A204.1 (cell line): ENCODE results near the gene AMY2B.
"Not testable (repeated sequence)": the region's sequence is repeated elsewhere in the genome, so short reads cannot be mapped to it uniquely, and the experiment has no call there.

Experiments
- FAIRE-seq: peaks from 2 replicates; lab custom pipeline; 2012; peaks lifted over from hg19 to GRCh38; lab: Jason Lieb, UNC

Gene AMY2B

DNA sequence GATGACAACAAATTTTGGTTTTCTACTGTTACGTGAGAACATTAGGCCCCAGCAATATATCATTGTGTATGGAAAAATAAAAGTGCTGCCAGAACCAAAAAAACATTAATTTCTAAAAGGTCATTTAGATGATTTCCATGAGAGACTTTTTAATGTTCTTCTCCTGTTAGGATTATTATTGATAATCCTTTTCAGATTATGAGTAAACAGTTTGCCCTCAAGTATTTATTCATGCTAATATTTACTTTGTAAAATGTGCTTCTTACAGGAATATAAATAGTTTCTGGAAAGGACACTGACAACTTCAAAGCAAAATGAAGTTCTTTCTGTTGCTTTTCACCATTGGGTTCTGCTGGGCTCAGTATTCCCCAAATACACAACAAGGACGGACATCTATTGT, at the start of gene AMY2B:
TSS of gene AMY2B (plus strand) at position 301 of the 400 bp plus-strand sequence. CDS start at position 315, 14 bp downstream.
- FAIRE-seq: not testable (repeated sequence)

DNA sequence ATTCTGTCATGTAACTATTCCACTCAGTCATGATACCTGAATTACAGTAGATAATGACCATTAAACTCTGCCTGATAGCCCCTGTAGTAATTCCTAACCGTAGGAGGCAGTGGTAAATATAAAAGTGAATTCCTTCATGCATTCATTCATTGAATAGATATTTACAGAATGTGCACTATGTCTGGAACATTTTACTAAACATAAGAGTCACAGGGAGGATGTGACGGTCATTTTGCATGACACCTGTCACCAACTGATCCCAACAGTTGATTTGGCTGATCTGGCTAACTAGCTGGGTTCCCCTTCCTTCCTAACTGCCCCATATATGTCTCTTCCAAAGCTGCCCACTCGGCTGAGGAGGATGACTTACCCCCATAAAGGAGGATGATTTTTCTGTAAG, 48.0 kb upstream of the AMY2B start:
- no peak for FAIRE-seq

DNA sequence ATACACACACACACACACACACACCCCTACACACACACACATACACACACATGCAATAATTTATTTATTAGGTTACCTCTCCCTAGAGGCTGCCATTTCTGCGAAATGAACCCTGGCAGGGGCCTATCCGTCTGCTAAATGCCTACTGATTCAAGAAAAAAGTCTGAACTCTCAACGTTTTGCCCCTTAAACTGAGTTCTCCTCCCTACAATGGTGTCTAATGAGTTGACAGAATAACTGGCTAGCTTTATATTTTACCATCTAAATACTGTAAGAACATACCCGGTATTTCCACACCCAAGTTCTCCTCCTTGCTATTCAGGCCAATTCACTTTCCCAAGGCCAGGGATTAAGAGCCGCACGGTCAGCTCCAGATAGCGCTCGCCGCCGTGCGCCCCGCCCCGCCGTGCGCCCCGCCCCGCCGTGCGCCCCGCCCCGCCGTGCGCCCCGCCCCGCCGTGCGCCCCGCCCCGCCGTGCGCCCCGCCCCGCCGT, 46.2 kb upstream of the AMY2B start:
- FAIRE-seq: no peak

DNA sequence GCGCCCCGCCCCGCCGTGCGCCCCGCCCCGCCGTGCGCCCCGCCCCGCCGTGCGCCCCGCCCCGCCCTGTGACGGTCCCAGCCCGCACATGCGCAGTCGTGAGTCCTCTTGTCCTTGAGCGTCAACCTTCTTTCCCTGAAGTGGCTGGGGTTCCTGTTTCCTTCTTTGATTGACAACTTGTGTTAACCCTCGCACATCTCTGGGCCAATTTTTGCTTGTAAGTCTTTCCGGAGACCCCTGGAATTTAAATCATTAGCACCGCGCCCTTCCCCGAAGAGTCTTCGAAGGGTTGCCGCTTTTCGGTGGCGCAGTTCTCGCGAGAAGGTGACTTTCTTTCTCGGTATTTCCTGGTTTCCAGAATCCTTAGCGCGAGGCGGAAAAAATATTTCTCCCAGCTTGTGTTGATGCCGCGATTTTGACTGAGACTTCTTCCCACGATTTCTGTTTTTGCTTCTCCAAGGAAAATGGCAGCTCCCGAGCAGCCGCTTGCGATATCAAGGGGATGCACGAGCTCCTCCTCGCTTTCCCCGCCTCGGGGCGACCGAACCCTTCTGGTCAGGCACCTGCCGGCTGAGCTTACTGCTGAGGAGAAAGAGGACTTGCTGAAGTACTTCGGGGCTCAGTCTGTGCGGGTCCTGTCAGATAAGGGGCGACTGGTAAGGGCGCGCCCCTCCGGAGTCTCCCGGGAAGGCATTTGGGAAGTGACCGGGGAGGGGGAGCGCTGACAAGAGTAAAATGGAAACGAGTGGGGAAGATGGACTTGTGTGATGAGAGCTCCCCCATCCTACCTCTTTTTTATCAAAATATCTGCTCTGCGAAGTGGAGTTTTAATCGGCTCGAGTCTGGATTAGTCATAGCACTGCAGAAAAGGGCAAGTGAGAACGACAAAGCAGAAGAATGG, 45.5 kb upstream of the AMY2B start, which contains the start of gene RNPC3:
TSS of gene RNPC3 (plus strand) at position 93 of the 901 bp plus-strand sequence. CDS start at position 465, 372 bp downstream.
- FAIRE-seq: peak; percentile 78

DNA sequence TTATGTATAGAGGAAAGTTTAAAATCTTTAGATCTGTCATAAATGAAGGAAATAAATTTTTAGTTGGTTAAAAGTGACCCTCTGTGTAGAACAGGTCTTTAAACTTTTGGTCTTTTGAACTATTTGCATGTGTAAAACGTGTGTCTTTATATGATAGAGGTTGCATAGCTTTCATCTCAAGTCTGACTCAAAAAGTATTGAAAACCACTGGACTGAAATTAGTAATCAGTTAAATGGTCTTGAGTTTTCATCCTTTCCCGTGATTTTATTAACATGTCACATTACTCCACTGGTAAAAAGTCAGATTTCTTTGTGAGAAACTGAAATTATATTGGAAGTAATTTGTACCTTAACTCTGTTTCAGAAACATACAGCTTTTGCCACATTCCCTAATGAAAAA, 44.1 kb upstream of the AMY2B start:
- FAIRE-seq: no peak

DNA sequence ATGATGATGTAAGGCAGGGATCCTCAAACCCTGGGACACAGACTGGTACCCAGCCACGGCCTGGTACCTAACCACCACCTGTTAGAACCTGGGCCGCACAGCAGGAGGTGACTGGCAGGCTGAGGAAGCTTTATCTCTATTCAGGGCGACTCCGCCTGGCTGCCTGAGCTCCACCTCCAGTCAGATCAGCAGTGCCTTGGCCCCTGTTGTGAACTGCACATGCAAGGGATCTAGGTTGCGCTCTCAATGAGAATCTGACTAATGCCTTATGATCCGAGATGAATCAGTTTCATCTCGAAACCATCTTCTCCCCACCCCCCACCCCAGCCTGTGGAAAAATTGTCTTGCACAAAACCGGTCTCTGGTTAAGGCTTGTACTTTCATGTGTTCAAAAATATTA, 41.6 kb upstream of the AMY2B start:
- no peak for FAIRE-seq

DNA sequence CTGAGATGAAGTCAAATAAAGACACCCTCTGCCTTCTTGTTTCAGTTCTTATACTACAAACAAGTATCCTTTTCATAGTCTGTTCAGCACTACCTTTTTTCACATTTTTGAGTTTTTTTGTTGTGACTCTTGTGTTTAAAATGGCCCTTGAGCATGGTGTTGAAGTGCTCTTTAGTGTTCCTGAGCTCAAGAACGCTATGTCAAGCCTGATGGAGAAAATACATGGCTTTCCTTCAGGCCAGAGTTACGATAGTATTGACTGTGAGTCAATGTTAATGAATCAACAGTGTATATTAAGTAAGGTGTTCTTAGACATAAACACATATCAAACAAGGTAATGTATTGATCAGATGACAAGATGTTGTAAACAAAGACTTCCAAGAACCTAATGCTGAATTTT, 33.2 kb upstream of the AMY2B start:
- no peak for FAIRE-seq

DNA sequence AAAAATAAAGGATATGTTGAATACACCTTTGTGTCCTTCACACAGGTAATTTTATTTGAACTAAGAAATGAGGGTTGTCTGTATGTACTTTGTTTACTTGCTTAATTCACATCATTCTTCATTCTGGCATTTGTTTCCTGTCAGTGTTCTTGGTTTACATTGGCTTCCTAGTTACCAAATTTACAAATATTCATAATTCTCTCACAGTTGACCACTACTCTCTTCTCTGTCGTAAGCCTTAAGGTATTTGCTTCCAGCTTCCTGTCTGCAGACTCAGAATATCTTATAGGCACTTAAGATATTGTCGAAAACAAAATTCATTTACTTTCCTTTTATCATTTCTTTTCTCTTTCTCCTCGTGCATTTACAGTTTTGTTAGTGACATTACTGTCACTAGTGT, 30.0 kb upstream of the AMY2B start:
- FAIRE-seq: no peak

DNA sequence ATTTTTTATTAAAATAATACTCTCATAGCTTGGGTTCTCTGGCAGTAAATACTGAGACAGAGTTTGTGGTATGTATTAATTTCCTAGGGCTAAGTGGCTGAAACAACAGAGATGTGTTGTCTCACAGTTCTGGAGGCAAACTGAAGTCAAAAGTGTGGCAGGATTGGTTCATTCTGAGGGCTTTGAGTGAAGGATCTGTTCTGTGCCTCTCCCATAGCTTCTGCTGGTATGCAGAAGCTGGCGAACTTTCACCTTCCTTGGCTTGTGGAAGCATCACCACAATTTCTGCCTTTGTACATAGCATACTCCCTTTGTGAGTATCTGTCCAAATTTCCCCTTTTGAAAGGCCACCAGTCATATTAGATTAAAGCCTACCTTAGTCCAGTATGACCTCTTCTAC, 24.9 kb upstream of the AMY2B start:
- FAIRE-seq: no peak

DNA sequence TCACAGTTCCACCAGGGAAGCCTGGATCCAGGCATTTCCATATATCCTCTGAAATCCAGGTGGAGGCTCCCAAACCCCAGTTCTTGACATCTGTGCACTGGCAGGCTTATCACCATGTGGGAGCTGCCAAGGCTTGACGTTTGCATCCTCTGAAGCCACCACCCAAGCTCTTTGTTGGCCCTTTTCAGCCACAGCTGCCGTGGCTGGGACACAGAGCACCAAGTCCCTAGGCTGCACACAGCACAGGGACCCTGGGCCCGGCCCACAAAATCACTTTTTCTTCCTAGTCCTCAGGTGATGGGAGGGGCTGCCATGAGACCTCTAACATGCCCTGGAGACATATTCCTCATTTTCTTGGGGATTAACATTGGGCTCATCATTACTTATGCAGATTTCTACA, 23.5 kb upstream of the AMY2B start:
- no peak for FAIRE-seq

DNA sequence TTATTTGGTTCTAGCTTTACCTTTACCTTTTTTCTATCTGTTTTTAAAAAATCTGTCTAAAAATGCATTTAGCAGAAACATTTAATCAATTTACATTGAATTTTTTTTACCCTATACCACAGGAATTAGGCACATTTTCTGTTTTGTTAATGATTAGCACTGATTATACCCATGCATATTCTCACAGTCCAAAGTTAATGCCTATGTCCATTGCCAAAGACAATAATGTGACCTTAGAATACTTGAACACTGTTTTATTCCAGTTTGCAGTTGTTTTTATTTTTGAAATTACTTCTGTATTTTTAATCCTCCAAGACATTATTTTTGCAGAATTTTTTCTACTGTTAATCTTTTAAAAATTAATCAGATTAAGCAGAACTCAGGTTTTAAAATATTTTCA, 11.0 kb upstream of the AMY2B start:
- FAIRE-seq: peak; percentile 58

DNA sequence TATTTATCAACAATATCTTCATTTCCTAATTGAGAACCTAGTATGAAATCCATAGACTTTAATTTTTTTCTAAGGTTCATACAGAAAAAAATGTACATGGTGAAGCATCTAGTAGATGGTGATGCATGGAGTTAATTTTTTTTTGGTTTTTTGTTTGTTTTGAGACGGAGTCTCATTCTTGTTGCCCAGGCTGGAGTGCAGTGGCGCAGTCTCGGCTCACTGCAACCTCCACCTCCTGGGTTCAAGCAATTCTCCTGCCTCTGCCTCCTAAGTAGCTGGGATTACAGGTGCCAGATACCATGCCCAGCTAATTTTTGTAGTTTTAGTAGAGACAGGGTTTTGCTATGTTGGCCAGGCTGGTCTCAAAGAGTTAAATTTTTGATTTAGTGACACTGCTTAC, 10.3 kb upstream of the AMY2B start:
- not testable (repeated sequence) for FAIRE-seq

DNA sequence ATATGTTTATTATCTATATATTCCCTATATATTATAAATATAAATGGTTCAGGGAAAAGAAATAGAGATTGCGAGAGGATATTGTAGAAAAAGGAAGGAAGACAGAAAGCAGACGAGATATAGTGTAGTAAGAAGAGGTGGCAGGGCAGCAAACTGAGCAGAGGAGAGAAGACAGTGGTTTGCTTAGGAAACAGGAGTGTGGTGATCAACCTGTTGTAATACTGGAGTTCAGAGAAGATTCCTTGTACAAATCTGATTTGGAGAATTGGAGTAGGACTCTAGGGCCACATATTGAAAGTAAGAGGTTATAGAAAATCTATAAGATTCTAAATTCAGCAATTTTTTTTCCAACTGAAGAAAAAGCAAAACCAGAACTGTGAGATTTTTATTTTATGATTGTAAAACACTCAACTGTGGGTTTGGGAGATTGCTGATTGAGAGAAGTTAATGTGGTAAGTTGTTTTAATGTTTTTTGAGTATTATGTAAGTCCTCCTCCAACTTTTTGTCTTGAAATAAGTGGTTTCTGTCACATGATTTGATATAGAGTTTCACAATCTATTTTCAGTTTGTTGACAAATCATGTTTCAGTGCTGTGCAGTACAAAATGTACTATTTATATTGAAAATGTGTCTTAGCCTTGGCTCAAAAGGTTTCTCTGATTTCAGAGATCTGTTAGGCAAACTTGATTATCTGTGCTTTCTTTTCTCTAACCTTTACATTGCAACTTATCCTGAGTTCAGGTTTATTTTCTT, 9.6 kb upstream of the AMY2B start:
- FAIRE-seq: no peak

DNA sequence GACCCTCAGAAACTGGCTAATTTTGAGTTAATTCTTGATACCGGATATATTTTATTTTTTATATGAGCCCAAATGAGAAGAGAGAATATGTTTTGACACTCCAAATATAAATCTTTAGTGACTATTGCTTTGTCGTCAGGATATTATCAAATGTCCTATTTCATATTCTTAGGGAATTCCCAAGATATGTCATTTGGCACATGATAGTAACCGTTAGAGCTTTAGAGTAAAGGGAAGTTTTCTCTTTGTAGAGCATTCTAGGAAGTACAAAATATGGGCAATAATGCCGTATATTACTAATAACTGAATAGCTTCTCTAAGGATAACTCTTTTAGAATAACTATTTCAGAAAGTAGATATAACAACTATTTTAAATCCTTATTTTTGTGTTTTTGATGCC, 8.3 kb upstream of the AMY2B start:
- FAIRE-seq: no peak

DNA sequence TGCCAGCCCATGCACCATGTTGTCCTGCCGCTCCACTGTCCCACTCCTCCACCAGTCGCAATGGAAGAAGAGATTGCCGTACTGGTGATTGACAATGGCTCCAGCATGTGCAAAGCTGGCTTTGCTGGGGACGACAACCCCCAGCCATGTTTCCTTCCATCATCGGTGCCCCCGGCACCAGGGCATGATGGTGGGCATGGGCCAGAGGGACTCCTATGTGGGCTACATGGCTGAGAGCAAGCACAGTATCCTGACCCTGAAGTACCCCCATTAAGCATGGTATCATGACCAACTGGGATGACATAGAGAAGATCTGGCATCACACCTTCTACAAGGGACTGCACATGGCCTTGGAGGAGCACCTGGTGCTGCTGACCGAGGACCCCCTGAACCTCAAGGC, 1.9 kb upstream of the AMY2B start:
- FAIRE-seq: no peak

DNA sequence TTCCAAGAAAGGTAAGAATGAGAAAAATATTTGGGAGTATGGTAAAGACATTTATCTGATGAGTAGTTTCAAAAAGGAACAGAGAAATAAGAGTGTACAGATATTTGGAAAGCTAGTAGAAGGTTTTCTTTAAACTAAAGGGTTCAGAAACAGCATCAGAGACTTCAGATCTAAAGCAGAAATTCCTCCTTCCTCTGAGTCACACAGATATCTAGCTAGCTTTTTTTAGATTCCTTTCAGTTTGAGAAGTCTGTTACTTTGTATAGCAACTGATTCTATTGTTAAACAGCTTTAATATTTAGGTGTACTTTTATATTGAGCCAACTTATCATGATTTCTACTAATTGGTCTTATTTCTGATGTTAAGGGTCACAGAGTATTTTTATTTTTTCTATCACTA, 4.7 kb downstream of the AMY2B start:
- FAIRE-seq: no peak

DNA sequence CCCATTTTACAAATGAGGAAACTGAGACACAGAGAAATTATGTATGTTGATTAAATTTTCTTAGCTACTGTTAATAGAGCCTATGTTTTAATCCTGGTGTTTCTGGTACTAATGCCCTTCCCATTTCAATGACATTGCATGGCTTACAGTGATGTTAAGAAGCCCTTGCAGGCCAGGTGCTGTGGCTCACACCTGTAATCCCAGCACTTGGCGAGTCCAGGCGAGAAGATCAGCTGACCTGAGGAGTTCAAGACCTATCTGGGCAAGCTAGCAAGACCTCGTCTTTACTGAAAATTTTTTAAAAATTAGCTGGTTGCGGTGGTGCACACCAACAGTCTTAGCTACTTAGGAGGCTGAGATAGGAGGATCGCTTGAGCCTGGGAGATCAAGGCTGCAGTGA, 5.4 kb downstream of the AMY2B start:
- not testable (repeated sequence) for FAIRE-seq

DNA sequence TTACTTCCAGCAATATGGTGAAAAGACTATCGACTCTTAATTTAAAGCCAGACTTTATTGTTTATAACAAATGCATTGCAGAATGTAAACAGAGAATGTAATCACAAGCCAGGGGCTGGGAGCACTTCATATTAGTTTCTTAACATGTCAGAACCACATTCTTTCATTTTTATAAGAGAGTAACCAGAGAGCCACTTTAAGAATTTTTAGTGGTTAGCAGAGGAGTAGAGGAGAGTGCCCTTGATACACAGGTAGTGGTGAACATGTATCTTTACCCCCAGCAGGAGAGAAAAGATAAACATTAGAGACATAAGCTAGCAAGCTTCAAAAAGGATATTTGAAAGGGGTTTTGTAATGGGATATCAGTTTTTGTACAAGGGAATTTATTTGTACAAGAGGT, 11.1 kb downstream of the AMY2B start:
- FAIRE-seq: no peak

DNA sequence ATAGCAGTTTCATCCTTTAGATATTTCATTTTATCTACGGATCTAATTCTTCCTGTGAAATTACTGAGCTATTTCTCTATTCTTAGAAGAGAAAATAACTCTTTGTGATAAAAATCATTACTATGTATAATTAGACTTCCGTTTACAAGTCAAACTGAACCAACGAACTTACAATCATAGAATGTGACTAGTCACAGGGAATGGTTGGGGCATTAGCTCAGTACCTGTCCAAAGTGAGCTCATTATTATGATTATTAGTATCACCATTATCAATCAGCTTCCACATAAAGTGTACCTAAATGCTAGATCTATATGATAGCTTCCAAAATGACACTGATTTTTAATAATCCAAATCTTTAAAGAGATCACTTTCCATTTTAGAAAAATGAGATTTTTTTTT, 12.5 kb downstream of the AMY2B start:
- no peak for FAIRE-seq

DNA sequence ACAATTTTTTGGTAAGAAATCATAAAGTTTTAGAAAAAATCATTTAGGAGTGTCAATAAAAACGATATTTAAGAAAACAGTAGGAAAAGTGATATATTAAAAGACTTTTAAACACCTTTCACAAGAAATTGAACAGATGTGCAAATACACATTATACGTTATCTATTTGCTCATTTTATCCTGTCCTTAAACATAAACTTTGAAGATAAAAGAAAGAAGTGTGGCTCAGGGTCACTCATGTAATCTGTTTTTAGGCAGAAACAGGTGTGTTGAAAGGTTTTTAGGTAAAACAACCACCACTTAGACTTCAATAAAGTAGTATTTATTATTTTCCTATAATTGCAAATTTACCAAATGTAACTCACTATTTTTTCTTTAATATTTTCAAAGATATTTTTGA, 13.1 kb downstream of the AMY2B start:
- FAIRE-seq: no peak

DNA sequence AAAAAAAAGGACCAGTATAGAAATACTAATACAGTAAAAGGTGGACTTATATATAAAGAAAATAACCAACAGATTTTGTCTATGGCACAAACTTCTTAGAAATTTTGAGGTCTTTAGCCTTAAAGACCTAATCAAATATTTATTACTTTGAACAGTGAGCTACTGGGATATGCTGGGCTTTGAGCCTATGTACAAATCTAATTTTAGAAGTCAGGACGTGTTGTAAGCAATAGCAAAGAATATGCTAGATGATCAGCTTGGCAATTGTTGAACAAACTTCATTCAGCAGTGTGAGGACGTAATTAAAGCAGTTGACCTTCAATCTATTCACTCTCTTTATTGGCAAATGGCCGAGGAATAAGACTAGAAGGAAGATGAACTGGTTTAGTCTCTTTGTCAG, 31.4 kb downstream of the AMY2B start:
- not testable (repeated sequence) for FAIRE-seq

DNA sequence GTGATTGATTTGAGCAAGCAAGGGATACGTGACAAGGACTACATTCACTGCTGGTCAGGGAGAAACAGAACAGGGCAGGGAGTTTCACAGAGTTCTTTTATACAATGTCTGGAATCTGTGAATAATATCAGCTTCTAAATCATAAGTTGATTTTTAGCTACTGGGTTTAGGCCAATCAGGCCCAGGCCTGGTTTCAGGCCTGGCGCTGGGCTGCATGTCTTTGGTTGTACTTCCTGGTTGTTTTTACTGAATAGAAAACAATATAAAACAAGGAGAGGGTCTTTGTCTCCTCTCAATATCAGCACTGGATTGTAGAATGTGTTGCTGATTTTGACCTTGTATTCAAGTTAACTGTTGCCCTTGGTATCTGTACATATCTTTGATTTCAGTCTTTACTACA, 45.0 kb downstream of the AMY2B start:
- no peak for FAIRE-seq

DNA sequence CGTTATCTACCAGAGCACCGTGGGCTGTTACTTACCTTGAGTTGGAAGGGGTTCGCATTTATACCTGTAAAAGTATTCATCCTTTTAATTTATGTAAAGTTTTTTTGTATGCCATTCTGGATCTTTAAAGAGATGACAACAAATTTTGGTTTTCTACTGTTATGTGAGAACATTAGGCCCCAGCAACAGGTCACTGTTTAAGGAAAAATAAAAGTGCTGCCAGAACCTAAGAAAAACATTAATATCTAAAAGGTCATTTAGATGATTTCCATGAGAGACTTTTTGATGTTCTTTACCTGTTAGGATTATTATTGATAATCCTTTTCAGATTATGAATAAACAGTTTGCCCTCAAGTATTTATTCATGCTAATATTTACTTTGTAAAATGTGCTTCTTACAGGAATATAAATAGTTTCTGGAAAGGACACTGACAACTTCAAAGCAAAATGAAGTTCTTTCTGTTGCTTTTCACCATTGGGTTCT, 45.6 kb downstream of the AMY2B start, which contains the start of gene AMY2A:
TSS of gene AMY2A (plus strand) at position 434 of the 484 bp plus-strand sequence. CDS start at position 448, 14 bp downstream.
- not testable (repeated sequence) for FAIRE-seq
